Measurements from ENCODE around the gene MCHR1. TPM values are rescaled to one million over a fixed set of nuclear protein-coding genes. Genes with fewer than 3 reads are reported as not detected.

MCHR1 gene
- total and polyA plus RNA-seq, 9 of the 15 experiments (the other 6 are each of a cell fraction or from before 2014, with no cell fraction given), result 0.03 to 0.50 TPM; not detected in 7

- H3K27ac ChIP-seq (ENCODE audit: extremely low read depth, low read depth, low read length), result no peak overlapping the region
- in situ Hi-C loops (cut with MboI) (no loop called here), intact Hi-C loops (cut with micrococcal nuclease) (no loop called here)
- no TSS peak for BruUV-seq (replicated peaks)
- no peak for ATAC-seq
- TF ChIP-seq BCL6 (CRISPR knock-in tag; IDR thresholded peaks at IDR 0.05) (no peak), ZNF639 (CRISPR knock-in tag; conservative IDR thresholded peaks at IDR 0.05 in 1 of 2, IDR thresholded peaks at IDR 0.05 in 1 of 2) (no peak), SMAD2 (IDR thresholded peaks at IDR 0.05; ENCODE audit: low read depth, low read length) (no peak), TSC22D4 (tag; IDR thresholded peaks at IDR 0.05) (no peak), CBFA2T3 (IDR thresholded peaks at IDR 0.05) (no peak), JUNB (CRISPR knock-in tag; conservative IDR thresholded peaks at IDR 0.05) (no peak), KAT8 (IDR thresholded peaks at IDR 0.05; ENCODE audit: low read depth) (no peak), RREB1 (CRISPR knock-in tag; IDR thresholded peaks at IDR 0.05) (no peak), POLR3G (IDR thresholded peaks at IDR 0.05; ENCODE audit: extremely low read depth, insufficient read length, insufficient replicate concordance) (no peak), ZFP36 (IDR thresholded peaks at IDR 0.05; ENCODE audit: low read depth, low read length, partially characterized antibody) (peak; percentile 53), ZNF445 (CRISPR knock-in tag; IDR thresholded peaks at IDR 0.05; ENCODE audit: low read depth) (no peak), TEAD4 (IDR thresholded peaks at IDR 0.05; ENCODE audit: low read length) (no peak), TEAD4 (CRISPR knock-in tag; IDR thresholded peaks at IDR 0.05; ENCODE audit: borderline replicate concordance) (no peak), RBM25 (IDR thresholded peaks at IDR 0.05; ENCODE audit: low read depth, low read length, severe bottlenecking) (peak; percentile 18), PHF8 (IDR thresholded peaks at IDR 0.05; ENCODE audit: borderline replicate concordance, low read length) (no peak)
- no peak for FAIRE-seq
- no peak overlapping the region for H3K4me3 ChIP-seq
- no peak overlapping the region for H3K9ac ChIP-seq (ENCODE audit: insufficient read depth in 1 of 2, low read depth in 2 of 2, low read length in 2 of 2)
- POLR2A ChIA-PET, result interaction anchor here (0.5 to 1.1 kb wide), 2 partner anchors 10 to 37 kb away, joined by 3 read pairs; no protein-coding TSS in a partner anchor
- no peak for DNase-seq (ENCODE audit: extremely low read depth in 1 of 4, low spot score in 3 of 4)
- no peak overlapping the region for H2AFZ ChIP-seq (ENCODE audit: low read depth, low read length)
- no peaks in the 10 kb centered on the region for H4K20me1 ChIP-seq (replicated peaks; ENCODE audit: control insufficient read depth, insufficient read depth, low read length)
- H3K9me1 ChIP-seq (ENCODE audit: control insufficient read depth, insufficient read depth, low read length), result no peaks in the 10 kb centered on the region
- H3K4me2 ChIP-seq (ENCODE audit: insufficient read depth, low read length), result no peak overlapping the region
- no peaks in the 10 kb centered on the region for H3K36me3 ChIP-seq (ENCODE audit: control insufficient read depth, insufficient read depth, low read length)
- H3K4me1 ChIP-seq (replicated peaks in 1 of 2; ENCODE audit: control insufficient read depth in 2 of 2, insufficient read depth in 2 of 2, low read length in 2 of 2), result no peaks in the 10 kb centered on the region
- CTCF ChIA-PET (ENCODE audit: low intra/inter-chr PET ratio), result interaction anchor here (0.6 kb wide), 1 partner anchor 1196 kb away, joined by 4 read pairs; no protein-coding TSS in a partner anchor
- no peaks in the 10 kb centered on the region for H3K79me2 ChIP-seq (ENCODE audit: control insufficient read depth, insufficient read depth, low read length)
- H3K27me3 ChIP-seq (ENCODE audit: control insufficient read depth in 2 of 2, insufficient read depth in 2 of 2, low read length in 2 of 2), result peaks cover 4 to 13% of the 10 kb centered on the region in 2 experiments; a peak in 3 of 5 replicates
- no peaks in the 10 kb centered on the region for H3K9me3 ChIP-seq (replicated peaks; ENCODE audit: control insufficient read depth, insufficient read depth, low read depth, low read length)
Observed at GRCh38 chr22:40691532-40691931, 12.2 kb downstream of the MCHR1 start.

All from K562 (cell line).